Cortex of kidney (tissue), 1 donor: ENCODE measurements around the gene KIF13A.
"Not testable (repeated sequence)": the region's sequence is repeated elsewhere in the genome, so short reads cannot be mapped to it uniquely, and the experiment has no call there.

Experiments
- DNase-seq: peaks from one replicate; lab custom pipeline; 2025; lab: John Stamatoyannopoulos, UW

The KIF13A gene

DNA sequence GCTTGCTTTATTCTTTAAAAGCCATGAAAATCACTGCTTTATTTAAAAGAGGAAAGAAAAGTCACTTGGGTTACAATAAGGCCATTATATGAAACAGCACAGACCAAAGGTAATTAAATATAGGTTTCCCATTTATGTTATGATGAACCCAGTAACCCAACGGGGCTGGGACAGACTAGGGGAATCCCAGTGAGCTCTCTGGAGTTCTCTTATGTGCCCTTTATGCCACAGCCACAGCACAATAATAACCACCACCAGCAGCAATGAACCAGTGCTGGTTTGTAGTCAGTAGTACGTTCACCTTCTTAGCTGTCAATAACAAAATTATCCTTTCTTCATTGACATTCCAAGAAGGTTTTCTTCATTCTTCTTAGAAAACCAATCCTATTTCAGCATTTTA lies 87.4 kb downstream of the KIF13A start:
- no peak for DNase-seq

DNA sequence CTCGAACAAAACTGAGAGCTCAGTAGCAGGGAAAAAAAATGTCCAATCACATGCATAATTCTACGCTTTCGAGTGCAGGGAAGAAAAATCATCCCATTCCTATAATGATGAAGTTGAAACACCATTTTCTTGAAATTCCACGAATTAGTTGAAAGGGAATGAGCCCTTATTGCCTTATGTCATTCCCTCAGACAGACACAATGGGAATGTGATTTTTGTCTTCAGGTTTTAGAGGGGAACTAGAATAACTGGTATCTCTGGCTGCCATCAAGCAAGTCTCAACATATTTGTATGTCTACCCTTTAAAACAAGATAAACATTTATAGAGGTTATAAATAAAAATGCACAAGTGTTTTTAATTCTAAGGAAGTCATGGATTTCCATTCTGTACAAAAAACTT lies 87.9 kb downstream of the KIF13A start:
- DNase-seq: no peak

DNA sequence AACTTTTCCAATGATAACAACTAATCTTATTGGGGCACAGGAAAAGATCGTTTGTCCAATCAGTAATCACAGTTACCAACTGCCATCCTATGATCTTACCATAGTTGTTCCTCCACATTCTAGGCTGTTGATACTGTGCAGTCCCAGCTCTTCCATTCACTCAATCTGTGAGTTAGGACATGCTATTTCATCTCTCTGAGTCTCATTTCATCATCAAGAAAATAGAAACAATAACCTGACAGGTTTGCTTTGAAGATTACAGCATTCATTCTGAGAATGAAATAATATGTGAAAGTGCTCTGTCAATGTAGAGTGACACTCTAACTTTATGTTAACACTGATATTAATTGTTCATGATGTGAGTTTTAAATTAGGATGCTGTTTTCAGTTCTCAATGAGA lies 89.8 kb downstream of the KIF13A start:
- DNase-seq: no peak

DNA sequence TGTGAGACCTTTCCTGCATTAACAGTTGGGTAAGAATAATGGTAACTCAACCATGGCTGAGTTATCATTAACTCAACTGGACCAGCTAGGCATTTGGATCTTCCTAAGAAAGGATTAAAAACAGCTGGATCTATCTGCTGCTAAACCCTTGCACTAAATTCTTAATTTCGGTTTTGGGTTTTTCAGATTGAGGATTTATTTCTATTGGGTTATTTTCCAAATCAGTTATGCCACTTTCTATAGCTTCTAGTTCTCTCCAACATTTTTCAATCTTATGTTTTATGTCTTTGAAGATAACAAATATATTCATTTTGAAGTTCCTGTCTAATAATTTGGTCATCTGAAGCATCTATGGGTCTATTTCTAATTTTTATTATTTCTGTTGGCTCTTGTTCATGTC lies 92.5 kb downstream of the KIF13A start:
- no peak for DNase-seq

DNA sequence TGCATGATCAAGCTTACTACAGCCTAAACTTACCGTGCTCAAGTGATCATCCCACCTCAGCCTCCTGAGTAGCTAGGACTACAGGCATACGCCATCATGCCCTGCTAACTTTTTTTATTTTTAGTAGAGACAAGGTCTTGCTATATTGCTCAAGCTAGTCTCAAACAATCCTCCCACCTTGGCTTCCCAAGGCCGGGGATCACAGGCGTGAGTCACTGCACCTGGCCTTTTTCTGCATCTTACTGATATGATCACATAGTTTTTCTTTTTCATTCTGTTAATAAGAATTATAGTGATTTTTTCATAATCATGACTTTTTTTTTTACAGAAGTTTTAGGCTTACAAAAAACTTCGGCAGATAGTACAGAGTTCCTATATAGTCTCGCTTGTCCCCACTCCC lies 93.2 kb downstream of the KIF13A start:
- DNase-seq: no peak

DNA sequence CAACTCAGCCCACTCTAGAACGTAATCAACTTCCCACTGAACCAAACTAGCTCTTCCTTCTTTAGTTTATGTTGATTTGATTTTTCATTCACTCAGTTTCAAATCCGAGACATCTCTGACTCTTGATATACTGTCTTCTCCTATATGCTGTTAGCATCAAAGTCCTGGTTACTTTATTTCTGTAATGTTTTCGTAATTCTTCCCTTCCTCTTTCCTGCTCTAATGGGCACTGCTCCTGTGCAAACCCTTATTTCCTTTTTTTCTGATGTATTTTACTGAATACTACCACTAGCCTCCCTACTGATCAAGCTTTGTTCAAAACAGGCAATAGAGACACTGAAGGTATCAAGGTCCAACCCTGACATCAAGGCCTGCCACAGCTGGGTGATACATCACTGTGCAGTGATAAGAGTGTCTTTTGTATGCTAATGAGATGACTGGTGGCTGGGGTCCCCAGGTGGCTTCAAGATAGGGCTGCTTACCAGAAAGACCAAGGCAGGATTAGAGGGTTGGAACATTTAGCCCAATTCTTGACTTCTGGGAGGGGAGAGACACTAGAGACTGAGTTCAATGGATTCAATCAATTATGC lies 95.2 kb downstream of the KIF13A start:
- DNase-seq: no peak

DNA sequence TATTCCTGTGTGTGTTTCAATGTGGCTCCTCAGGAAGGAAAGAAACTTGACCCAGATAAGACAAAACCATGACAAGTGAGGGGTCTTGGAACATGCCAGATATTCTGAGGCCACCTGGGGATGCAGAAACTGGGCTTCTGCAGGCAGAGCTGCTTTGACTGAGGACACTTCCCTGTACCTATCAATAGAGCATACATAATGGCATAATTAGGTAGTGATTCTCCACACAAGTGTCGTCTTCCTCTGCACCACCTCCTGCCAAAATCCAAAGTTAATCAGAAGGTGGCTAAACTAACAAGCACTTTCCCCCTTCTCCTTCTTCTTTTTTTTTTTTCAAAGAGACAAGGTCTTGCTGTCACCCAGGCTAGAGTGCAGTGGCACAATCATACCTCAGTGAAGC lies 97.1 kb downstream of the KIF13A start:
- DNase-seq: no peak

DNA sequence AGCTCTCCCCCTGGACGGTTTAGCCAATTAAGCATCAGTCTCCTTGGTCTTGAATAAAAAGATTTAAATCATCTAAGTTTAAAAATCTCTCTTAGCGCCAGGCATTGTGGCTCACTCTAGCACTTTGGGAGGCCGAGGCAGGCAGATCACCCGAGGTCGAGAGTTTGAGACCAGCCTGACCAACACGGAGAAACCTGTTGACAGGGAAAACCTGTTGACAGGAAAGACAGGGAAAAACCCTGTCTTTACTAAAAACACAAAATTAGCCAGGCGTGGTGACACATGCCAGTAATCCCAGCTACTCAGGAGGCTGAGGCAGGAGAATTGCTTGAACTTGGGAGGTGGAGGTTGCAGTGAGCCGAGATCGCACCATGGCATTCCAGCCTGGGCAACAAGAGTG lies 97.7 kb downstream of the KIF13A start:
- not testable (repeated sequence) for DNase-seq

DNA sequence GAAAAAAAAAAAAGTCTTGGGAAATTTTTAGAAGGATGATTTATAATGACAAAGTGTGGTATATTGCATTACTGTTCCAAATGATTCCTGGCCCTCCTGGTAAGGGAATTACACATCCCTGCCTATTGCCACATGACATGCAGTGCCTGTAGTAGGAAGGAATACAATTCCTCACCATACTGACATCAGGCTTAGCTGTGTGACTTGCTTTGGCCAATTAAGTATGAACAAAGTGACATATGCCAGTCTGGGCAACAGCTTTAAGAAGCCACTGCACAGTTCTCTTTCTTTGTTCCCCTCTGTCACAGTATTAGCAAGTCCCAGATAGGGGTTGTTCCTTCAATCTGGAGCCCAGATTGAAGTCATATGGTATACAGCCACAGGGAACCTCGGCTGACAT lies 100.5 kb downstream of the KIF13A start:
- DNase-seq: no peak

DNA sequence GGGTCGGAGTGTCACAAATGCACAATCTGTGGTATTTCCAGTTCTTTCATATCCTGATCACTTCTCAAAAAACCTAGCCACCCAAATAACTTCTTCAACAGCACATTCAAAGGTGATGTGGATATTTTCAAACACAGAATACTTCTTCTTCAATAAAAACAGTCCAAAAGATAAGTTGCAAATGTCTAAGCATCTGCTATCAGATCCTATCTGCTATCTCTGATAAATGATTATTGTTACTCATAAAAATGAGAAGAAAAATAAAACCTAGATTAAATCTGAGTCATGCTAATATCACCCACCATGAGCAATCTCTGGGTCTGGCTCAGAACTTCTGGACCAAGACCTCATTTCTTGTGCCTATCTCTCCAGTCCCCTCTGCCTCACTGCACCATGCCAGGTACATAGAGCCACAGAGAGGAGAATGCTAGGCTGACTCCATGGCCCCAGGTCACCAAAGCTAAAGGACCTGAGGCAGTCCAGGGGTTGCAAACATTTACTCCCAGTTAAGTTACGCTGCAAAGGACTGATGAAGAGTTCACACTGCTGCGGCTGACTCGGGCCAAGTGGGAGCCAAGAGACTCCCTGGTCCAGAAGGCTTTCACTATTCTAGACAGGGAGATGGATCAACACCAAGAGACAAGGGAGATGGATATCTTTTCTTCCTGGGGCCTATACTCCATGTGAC lies 101.4 kb downstream of the KIF13A start:
- DNase-seq: no peak

DNA sequence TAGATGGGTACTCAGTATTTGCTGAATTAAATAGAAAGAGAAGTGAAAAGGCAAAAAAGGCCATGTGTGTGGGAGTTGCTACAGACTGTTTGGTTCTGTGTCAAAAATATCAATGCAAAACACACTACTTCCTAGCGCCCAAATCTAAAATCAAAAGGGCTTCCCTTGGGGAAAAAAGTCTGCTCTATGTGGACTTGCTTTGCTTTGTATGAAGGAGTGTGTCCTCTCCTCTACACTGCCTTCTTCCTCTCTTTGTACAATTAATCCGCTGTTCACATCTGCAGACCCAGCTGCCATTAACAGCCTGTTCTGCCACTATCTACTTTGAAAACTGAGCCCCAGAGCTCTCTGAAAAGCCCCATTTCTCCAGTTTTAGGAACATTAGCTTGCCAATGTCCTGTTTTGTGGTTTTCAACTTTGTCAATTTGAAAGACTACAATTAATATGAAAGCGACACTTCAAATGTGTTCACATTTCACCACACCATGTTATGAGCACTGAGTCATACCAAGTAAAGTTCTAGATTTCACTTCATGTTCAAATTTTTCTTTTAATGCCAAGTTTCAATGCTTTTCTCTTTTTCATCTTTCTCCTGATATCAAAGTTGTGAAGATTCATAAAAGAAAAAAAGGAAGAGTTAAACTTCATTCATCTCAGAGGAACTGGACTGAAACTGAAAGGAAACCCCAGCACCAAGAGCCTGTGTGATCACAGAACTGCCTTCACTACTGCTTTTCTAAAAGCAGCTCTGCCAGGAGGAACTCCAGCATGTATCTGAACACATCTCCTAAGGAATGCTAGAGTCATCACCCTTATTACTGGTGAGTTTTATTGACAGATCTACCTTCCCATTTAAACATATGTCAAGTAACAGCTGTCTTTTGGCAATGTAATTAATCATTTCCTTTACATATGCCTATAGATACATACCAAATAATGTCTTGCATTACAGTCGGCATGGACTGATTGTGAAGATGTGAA lies 102.6 kb downstream of the KIF13A start:
- DNase-seq: no peak

DNA sequence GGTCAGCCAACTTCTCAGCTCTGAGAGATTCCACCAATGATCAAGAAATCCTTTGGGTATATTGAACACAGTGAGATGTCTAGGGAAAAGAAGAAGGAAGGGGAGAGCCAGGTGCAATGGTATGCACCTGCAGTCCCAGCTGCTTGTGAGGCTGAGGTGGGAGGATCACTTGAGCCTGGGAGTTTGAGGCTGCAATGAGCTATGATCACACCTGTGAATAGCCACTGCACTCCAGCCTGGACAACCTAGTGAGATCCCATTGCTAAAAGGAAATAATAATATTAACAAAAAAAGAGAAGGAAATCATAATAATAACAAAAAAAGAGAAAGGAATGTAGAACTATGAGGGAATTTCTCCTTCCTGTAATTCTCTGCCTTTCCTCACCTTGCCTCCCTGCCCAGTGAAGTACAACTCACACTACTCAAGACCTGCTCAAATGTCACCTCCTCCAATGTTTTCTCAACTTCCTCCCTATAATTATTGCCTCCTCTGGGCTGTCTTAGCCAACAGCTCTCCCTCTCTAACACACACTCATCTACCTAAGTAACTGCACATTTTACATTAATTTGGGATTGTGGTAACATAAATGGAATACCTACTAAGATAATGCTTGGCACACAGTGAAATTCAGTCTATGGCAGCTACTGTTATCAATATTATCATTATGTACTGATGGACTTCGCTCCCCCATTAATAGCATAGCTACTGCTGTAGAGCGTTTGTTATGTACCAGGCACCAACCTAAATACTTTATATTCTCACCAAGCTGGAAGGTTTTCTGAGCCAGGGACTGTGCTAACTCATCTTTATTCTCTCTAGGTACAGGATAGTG lies 103.6 kb downstream of the KIF13A start:
- no peak for DNase-seq

DNA sequence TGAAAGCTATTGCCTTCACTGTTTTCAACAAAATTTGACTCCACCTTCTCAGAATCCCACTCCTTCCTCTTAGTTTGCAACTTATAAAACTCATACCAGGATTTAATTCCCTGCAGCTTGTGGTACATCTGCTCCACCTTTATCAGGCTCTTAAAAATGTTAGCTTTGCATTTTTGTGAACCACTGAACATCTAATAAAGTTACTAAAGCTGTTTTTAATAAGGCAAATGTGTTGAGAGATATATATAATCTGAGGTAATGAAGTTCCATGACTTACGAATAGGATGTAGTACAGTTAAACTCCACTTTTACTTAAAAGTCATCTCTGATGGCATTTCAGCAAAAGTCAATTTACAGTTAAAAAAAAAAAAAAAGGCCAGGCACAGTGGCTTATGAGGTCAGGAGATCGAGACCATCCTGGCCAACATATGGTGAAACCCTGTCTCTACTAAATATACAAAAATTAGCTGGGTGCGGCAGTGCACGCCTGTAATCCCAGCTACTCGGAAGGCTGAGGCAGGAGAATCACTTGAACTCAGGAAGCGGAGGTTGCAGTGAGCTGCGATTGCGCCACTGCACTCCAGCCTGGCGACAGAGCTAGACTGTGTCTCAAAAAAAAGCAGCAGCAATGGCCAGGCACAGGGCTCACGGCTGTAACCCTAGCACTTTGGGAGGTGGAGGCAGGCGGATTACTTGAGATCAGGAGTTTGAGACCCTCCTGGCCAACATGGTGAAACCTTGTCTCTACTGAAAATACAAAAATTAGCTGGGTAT lies 106.2 kb downstream of the KIF13A start:
- no peak for DNase-seq

DNA sequence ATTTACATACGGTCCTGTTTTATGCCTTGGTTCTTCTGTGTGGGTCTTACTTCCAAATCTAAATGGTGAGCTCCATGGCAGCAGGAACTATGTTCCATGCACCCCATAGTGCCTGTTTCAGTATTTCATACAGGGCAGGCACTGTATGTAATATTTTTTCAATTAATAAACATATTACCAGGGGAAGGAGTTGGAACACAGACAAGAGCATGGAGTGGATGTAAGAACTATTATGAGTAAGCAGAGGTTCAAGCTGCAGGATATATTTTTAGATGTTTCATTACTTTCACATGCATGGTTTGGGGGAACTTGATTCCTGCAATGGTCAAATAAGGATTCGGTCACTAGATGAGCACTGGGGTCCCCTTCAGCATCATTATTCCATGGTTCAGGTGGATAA lies 108.3 kb downstream of the KIF13A start:
- no peak for DNase-seq

DNA sequence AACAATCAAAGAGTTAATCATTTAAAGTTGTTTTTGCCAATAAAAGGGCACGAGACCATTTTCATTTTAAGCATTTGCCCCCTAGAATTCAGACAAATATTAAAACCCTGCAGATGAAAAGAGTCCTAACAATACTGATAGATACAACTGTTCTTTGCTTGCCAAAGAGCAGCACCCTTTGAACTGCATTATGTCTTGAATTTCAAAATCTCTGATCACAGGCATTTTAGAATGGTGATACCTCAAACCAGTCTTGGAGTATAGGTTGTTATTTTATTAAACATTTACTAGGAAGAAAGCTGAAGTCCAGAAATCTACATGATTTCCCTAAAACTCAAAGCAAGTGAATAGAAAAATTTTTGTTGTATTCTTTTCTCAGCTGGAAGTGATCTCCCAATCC lies 108.7 kb downstream of the KIF13A start:
- no peak for DNase-seq

DNA sequence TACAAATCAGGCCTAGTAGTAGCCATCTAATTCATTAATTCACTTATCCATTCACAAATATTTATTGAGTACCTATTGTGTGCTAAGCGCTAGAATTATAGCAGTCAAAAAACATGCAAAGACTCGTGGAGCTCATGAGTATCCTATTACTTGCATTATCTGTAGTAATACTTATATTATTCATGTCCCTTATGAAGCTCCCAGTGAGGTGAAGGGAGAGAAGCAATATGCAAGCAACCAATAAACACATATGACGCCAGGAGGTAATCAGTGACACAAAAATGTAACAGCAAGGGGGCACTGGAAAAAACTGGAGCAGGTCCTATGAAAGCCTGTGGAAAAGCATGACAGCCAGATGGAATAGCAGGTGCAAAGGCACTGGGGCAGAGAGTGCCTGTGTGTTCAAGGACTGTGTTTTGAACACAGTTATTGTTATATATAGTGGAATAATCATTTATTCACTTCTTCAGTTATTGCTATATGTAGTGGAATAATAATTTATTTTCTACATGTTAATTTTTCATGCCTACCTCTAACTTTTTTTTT lies 109.5 kb downstream of the KIF13A start:
- DNase-seq: no peak

DNA sequence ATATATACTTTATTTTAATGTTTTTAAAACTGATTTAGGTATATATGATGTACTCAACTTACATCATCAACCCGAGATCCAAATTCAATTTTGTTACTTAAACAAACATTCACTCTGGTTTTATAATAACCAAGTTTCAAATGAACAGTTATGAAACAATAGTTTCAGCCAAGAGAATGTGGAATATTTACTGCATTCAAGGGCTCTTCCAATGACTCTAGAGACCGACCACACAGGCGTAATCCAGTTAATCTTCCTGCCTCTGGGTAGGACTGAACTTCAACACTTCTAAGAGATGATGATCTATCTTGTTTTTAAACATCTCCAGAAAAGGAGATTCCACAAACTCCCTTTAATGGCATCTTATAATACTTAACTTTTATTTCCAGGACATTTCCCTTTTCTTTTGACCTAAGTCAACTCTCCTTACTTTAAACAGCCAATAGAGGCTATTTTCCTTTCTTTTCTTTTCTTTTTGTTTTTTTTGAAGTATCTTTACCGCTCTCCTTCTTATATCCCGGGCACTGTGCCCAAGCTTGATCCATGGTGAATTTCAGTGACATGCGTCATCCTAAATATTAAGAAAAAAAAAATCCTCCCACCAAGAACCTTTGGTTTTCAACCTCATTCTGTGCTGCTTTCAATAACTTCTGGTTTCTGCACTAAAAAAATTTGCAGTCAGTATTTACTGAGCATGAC lies 110.1 kb downstream of the KIF13A start:
- DNase-seq: no peak

DNA sequence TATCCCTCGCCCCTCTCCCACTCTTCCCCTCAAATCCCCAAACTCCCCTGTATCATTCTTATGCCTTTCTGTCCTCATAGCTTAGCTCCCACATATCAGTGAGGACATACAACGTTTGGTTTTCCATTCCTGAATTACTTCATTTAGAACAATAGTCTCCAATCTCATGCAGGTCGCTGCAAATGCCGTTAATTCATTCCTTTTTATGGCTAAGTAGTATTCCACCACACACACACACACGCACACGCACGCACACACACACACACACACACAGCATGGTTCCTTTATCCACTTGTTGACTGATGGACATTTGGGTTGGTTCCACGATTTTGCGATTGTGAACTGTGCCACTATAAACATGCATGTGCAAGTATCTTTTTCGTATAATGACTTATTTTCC lies 112.7 kb downstream of the KIF13A start:
- no peak for DNase-seq

DNA sequence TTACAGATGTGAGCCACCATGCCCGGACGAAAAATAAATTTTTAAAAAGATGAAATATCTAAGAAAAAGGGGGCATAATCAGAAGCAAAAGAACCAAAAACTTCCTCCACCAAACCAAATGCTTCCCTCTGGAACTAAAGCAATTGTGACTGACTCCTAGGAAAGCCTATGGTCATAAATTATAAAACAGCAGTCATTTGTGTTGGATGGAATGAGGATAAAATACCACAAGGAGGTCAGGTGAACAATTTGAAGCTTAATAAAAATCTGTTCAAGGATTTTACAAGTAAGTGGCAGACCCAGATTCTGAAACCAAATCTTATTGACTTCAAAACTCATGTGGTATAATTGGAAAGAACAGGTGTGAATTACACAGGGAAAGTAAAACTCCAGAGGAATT lies 114.5 kb downstream of the KIF13A start:
- DNase-seq: no peak

DNA sequence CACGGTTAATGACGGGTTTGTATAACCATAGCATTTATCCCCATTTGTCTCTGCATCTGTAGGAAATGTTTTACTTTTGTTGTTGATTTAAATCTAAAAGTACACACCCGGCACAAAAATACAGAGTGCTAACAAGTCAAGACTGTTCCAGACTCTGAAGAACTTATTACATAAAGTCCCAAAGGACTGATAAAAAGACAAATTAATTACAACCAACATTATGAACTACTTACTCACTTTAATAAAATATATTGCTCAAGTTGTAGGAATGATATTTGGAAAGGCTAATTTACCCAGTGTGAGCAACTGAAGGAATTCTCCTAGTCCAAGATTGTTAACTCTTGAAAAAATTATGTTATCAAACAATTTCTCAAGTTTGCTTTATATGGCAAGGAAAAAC lies 115.6 kb downstream of the KIF13A start:
- no peak for DNase-seq

DNA sequence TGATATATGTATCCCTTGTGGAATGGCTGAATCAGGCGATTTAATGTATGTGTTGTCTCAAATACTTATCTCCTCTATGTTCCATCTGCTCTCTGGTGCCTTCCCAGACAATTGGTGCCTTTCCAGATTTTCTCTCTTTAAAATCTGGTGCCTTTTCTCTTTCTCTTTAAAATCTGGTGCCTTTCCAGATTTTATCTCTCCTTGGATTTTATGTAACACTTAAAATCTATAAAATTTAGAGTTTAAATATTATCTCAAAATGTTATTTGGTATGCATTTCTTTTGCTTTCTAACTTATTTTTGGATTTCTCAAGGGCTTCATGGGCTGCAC lies 116.3 kb downstream of the KIF13A start:
- no peak for DNase-seq
